Fibroblast of skin of abdomen (primary cell): ENCODE measurements around the gene IRF5.
"Not testable (repeated sequence)": the region's sequence is repeated elsewhere in the genome, so short reads cannot be mapped to it uniquely, and the experiment has no call there.

Experiments
- DNase-seq: peaks from one replicate; pipeline ENCODE4 v3.0.0-alpha.2; 2013

The IRF5 gene

GRCh38 chr7:128968624-128969023 lies 30.9 kb downstream of the IRF5 start:
- DNase-seq = no peak

- no peak for DNase-seq
Observed at GRCh38 chr7:128974241-128974934, 36.7 kb downstream of the IRF5 start.

GRCh38 chr7:128982105-128982504 lies 44.4 kb downstream of the IRF5 start:
- DNase-seq = no peak

- no peak for DNase-seq
Observed at GRCh38 chr7:128985660-128986059, 47.9 kb downstream of the IRF5 start.

GRCh38 chr7:128986609-128987008 lies 48.9 kb downstream of the IRF5 start:
- no peak for DNase-seq

GRCh38 chr7:128988372-128988771 lies 50.6 kb downstream of the IRF5 start:
- DNase-seq = no peak

GRCh38 chr7:128989961-128990360 lies 52.2 kb downstream of the IRF5 start:
- DNase-seq = no peak

- no peak for DNase-seq
Observed at GRCh38 chr7:128993419-128993818, 55.7 kb downstream of the IRF5 start.

- not testable (repeated sequence) for DNase-seq
Observed at GRCh38 chr7:128994560-128994959, 56.8 kb downstream of the IRF5 start.

GRCh38 chr7:128997181-128997580 lies 59.5 kb downstream of the IRF5 start:
- DNase-seq = no peak
